Suprapubic skin (tissue), 3 donors: Measurements from ENCODE around the gene RCL1.

Experiments used
- CTCF ChIP-seq, 2 donors: fragments of 200-600 bp in 1 of 2; fragments of 450-650 bp in 1 of 2; sonication (generic) in 1 of 2; IDR thresholded peaks; one replicate each; pipeline ENCODE4 v1.5.1; 2016 to 2019; ENCODE audit warnings: antibody characterized with exemption in 2 of 2, mild to moderate bottlenecking in 1 of 2, moderate library complexity in 1 of 2
- EP300 ChIP-seq: sonication (generic); formaldehyde crosslinking; IDR thresholded peaks from one replicate; pipeline ENCODE4 v1.6.1; 2017; ENCODE audit warnings: antibody characterized with exemption
- POLR2A ChIP-seq, 2 donors: fragments of 450-650 bp; IDR thresholded peaks; one replicate each; pipeline ENCODE4 v1.6.1; 2017; ENCODE audit warnings: antibody characterized with exemption in 2 of 2, mild to moderate bottlenecking in 2 of 2, moderate library complexity in 2 of 2

- TF ChIP-seq POLR2A (IDR thresholded peaks at IDR 0.05) (no peak), CTCF (IDR thresholded peaks at IDR 0.05) (no peak), EP300 (no peak)
Measured at GRCh38 chr9:4864234-4864661, 71.5 kb downstream of the RCL1 start.
